ENCODE results near the gene FHOD3. TPM values are rescaled to one million over a fixed set of nuclear protein-coding genes. Genes with fewer than 3 reads are reported as not detected.
"Not testable (repeated sequence)": the region's sequence is repeated elsewhere in the genome, so short reads cannot be mapped to it uniquely, and the experiment has no call there.

FHOD3 gene
- total RNA-seq, 1 donor from 2014 or later = 2.5 TPM

GRCh38 chr18:36545821-36546427 lies 248.4 kb downstream of the FHOD3 start:
- H3K9me3 ChIP-seq = no peaks in the 10 kb centered on the region
- H3K4me1 ChIP-seq = no peaks in the 10 kb centered on the region
- TF ChIP-seq CTCF (IDR thresholded peaks at IDR 0.05) = no peak
- no peaks in the 10 kb centered on the region for H3K27me3 ChIP-seq (ENCODE audit: low read depth)
- DNase-seq = no peak
- no peak overlapping the region for H3K27ac ChIP-seq
- peak; percentile 45 to 68 for ATAC-seq
- no peak overlapping the region for H3K4me3 ChIP-seq
- intact Hi-C loops (cut with DNase I) = no loop called here
- H3K36me3 ChIP-seq = no peaks in the 10 kb centered on the region

GRCh38 chr18:36546876-36547275 lies 249.4 kb downstream of the FHOD3 start:
- intact Hi-C loops (cut with DNase I) = no loop called here
- Histone ChIP-seq H3K9me3 (no peaks in the 10 kb centered on the region), H3K4me1 (no peaks in the 10 kb centered on the region), H3K36me3 (no peaks in the 10 kb centered on the region), H3K27me3 (ENCODE audit: low read depth) (no peaks in the 10 kb centered on the region), H3K4me3 (no peak overlapping the region), H3K27ac (no peak overlapping the region)
- no peak for TF ChIP-seq CTCF (IDR thresholded peaks at IDR 0.05)
- ATAC-seq (no peak), DNase-seq (no peak)

GRCh38 chr18:36547544-36547943 lies 250.0 kb downstream of the FHOD3 start:
- no peaks in the 10 kb centered on the region for H3K9me3 ChIP-seq
- DNase-seq = no peak
- H3K4me1 ChIP-seq = no peaks in the 10 kb centered on the region
- H3K27ac ChIP-seq = no peak overlapping the region
- no peak for ATAC-seq
- H3K27me3 ChIP-seq (ENCODE audit: low read depth) = no peaks in the 10 kb centered on the region
- intact Hi-C loops (cut with DNase I) = no loop called here
- TF ChIP-seq CTCF (IDR thresholded peaks at IDR 0.05) = no peak
- no peaks in the 10 kb centered on the region for H3K36me3 ChIP-seq
- no peak overlapping the region for H3K4me3 ChIP-seq

GRCh38 chr18:36551274-36551673 lies 253.8 kb downstream of the FHOD3 start:
- ATAC-seq; H3K27ac ChIP-seq; H3K36me3 ChIP-seq; DNase-seq; H3K27me3 ChIP-seq (ENCODE audit: low read depth); H3K4me3 ChIP-seq; H3K9me3 ChIP-seq; H3K4me1 ChIP-seq; intact Hi-C loops (cut with DNase I): not testable (repeated sequence)

GRCh38 chr18:36558234-36558633 lies 260.7 kb downstream of the FHOD3 start:
- no peaks in the 10 kb centered on the region for H3K36me3 ChIP-seq
- H3K4me1 ChIP-seq = no peaks in the 10 kb centered on the region
- no peak for TF ChIP-seq CTCF (IDR thresholded peaks at IDR 0.05)
- no peaks in the 10 kb centered on the region for H3K27me3 ChIP-seq (ENCODE audit: low read depth)
- DNase-seq = no peak
- no peaks in the 10 kb centered on the region for H3K9me3 ChIP-seq
- intact Hi-C loops (cut with DNase I) = no loop called here
- no peak overlapping the region for H3K27ac ChIP-seq
- no peak for ATAC-seq
- H3K4me3 ChIP-seq = no peak overlapping the region

GRCh38 chr18:36559149-36559857 lies 261.8 kb downstream of the FHOD3 start:
- no peak for TF ChIP-seq CTCF (IDR thresholded peaks at IDR 0.05)
- no peak overlapping the region for H3K4me3 ChIP-seq
- no peaks in the 10 kb centered on the region for H3K36me3 ChIP-seq
- no peaks in the 10 kb centered on the region for H3K4me1 ChIP-seq
- H3K27ac ChIP-seq = no peak overlapping the region
- intact Hi-C loops (cut with DNase I) = no loop called here
- no peak for ATAC-seq
- no peaks in the 10 kb centered on the region for H3K27me3 ChIP-seq (ENCODE audit: low read depth)
- H3K9me3 ChIP-seq = no peaks in the 10 kb centered on the region
- DNase-seq = no peak

Measured in lower lobe of right lung (tissue), 2 donors.